Hematopoietic multipotent progenitor cell treated with erythropoietin and hydrocortisone succinate and interleukin-3 and kit ligand, for 4 days (in vitro differentiated cells): ENCODE data around the gene EXOC3.

Source experiments
- DNase-seq: peaks from one replicate; pipeline ENCODE4 v3.0.0-alpha.2; 2015

EXOC3 gene

DNA sequence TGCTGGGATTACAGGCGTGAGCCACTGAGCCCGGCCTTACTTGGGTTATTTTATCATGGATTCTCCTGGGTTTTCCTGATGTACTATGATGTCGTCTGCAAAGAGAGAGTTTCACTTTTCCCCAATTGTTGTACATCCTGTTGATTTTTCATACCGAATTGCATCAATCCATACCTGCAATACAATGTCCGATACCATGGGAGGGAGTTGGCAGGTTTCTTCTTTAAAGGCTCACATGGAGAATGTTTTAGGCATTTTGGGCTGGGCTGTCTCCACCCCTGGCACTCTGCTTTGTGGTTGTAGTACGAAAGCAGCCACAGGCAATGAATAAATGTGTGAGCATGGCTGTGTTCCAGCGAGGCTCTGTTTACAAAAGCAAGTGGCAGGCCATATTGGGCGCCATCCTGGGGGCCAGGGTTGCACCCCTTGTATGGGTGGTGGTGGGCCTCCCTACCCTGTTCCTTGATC is 35.1 kb upstream of the EXOC3 start:
- DNase-seq: no peak

DNA sequence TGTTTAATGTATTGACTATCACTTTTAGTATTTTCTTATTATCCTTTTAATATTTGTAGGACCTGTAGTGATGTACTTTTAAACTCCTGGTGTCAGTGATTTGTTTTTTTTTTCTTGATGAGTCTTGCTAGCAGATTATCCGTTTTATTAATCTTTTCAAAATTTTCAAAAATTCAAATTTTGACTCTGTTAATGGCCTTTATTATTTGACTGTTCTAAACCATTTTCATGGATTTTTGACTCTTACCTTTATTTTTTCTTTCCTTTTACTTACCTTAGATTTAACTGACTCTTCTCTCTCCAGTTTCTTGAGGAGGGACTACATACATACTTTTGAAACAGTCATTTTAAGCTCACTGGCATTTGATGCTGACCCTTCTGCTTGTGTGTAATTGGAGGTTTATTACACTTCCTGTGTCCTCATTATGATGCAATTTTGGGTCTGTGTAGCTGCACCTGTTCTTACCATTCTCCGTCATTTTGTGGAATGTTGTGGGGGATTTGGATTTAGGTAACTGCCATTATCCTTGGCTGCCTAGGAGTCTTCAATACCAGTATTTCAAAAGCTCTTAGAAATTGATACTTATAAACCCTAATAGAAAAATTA is 32.0 kb upstream of the EXOC3 start:
- DNase-seq: no peak

- DNase-seq: no peak
These were observed 31.2 kb upstream of the EXOC3 start for GRCh38 chr5:411728-412127.

GRCh38 chr5:414991-415927 is 27.7 kb upstream of the EXOC3 start:
- peak; percentile 91 for DNase-seq

DNA sequence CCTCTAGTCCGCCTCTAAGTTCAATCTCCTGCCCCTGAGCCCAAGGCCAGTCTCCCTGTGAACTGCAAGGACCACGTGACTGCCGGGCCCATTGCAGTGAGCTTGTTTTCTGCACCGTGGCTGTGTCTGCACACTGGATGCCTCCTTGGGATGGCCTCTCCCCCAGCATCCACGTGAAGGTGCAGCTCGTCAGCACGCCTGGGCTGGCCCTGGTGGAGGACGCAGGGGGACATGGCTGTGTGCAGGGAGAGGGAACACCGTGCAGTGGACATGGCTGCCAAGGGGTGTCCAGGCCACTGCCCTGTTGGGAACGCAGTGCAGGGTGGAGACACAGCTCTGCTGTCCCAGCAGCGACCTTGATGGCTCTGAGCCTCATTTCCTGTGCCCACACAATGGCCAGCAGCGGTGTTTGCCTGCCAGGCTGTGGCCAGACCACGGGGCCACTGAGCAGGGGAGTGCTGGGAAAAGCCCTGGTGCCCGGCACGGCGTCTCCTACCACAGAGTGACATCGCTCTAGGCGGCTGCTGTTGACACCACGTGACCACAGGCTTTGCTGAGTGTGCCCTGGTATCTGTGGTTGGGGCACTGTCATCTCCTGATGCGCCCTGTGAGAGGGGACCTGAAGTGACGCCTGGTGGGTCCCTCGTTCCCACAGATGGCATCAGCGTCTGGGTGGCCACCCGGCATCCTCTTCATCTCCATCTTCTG is 26.9 kb upstream of the EXOC3 start:
- peak; percentile 62 for DNase-seq

DNA sequence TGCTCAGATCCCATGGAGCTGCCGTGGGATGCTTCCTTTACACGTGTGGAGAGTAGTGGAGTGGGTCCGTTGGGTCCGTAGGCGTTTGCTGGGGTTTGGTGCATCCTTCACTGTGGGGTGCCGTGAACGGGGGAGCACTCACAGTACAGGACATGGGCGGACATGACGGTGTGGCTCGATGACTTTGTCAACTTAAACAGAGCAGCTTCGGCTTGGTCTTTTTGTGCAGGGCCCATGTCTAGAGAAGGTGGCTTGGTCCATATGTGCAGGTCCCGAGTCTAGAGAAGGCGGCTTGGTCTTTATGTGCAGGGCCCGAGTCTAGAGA is 26.4 kb upstream of the EXOC3 start:
- no peak for DNase-seq

DNA sequence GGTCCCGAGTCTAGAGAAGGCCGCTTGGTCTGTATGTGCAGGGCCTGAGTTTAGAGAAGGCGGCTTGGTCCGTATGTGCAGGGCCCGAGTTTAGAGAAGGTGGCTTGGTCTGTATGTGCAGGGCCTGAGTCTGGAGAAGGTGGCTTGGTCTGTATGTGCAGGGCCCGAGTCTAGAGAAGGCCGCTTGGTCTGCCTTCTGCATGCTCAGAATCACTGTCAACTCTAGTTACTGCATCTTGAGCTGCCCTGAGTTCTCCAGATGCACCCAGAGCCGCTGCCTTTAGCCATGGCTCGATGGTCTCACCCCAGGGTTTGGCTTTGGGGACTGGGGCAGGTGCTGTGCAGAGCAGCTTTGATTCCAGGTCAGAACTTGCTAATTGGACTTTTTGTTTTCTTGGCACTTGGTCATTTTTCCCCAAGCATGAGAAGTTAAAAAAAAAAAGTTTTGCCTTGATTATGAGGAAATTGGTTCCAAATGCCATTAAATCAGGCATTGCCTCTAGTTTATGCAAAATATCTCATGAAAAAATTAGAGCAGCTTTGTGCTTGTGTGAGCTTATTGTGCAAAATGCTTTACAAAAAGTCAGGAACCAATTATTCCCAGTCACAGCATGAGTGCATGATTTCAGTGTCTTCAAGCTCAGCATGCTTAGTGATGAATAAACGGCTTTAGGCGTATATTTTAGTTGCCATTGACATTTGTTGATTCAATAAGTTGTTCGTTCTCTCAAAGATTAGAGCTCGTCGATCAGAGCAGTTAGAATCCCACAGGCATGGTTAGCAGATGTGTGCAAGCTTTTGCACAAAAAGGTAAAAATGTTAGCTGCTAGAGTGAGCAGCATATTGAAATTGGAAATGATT is 25.4 kb upstream of the EXOC3 start:
- no peak for DNase-seq

- DNase-seq: peak; percentile 27
These were observed 24.5 kb upstream of the EXOC3 start for GRCh38 chr5:418162-419121.

- DNase-seq: no peak
These were observed 23.0 kb upstream of the EXOC3 start for GRCh38 chr5:419970-420369.

DNA sequence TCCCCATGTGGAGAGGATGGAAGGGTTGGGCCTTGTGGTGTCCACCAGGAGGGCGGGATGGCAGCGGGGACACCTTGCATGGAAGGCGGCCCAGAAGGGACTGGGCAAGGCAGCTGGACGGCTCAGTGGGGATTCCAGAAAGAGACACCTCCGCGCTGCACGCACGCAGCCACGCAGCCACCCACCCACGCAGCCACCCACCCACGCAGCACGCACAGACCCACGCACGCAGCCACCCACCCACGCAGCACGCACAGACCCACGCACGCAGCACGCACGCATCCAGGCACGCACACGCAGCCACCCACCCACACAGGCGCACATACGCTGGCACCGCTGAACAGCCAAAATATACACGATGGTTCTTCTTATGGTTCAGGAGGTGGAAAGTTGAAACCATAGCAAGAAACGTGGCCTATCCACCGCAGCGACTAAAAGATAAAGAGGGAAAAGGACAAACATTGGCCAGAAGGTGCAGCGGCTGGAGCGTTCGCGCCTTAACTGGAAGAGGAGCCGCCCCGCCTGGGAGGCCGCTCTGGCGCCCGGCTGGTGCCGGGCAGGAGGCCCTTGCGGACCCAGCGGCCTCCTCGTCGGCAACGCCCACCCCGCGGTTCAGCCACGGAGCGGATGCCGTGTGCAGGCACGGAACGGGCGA is 22.2 kb upstream of the EXOC3 start:
- DNase-seq: no peak

GRCh38 chr5:421287-421880 is 21.6 kb upstream of the EXOC3 start:
- peak; percentile 38 for DNase-seq

- DNase-seq: no peak
These were observed 21.1 kb upstream of the EXOC3 start for GRCh38 chr5:421901-422300.

DNA sequence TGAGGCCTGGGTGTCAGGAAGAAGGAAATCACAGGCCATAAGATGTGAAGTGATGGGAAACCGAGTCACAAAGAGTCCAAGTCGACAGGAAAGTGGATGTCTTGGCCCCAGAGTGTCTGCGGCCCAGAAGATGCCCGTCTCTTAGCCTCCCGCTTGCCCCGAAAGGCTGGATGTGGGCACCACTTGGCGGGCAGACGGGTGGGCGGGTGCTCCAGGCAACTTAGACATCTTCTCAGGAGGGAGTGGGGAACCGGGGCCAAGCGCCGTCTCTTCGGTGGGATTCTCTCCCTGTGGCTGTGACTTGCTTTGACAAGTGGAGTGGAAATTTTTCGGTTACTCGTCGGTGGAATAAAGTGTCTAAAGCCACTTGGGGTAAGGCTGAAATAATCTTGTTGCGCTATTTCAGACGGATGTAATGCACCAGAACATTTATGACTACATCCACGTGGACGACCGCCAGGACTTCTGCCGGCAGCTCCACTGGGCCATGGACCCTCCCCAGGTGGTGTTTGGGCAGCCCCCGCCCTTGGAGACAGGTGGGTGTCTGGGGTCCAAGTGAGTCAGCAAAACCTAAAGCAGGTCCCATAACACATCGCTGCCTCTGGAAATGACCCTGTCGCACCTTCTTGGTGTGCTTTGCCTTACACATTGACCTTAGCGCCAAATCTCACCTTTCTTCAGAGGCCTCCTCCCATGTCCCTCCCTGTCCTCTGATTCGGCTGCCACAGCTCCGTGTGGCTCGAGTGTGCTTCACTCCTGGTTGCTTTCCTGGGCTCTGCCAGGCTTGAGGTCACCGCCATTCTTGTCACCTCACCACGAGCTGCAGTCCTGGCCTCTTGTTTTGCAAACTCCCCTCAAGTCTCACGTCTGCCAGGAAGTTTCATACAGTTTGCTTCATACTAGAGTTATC is 20.4 kb upstream of the EXOC3 start:
- no peak for DNase-seq

- no peak for DNase-seq
These were observed 19.8 kb upstream of the EXOC3 start for GRCh38 chr5:423233-423565.

GRCh38 chr5:423626-424261 is 19.2 kb upstream of the EXOC3 start:
- DNase-seq: peak; percentile 39

- peak; percentile 44 for DNase-seq
These were observed 18.5 kb upstream of the EXOC3 start for GRCh38 chr5:424301-425110.

GRCh38 chr5:425714-426113 is 17.3 kb upstream of the EXOC3 start:
- peak; percentile 83 for DNase-seq

- DNase-seq: no peak
These were observed 16.5 kb upstream of the EXOC3 start for GRCh38 chr5:426392-426976.
